Choroid plexus epithelial cell (primary cell): Measurements from ENCODE around the gene PRR20A.
"Not testable (repeated sequence)": the region's sequence is repeated elsewhere in the genome, so short reads cannot be mapped to it uniquely, and the experiment has no call there.

ENCODE experiments used
- DNase-seq: peaks from one replicate; pipeline ENCODE4 v3.0.0-alpha.2; 2010; ENCODE audit warnings: low read depth
- H3K4me3 ChIP-seq: 2 replicates; pipeline ENCODE4 v1.5.1; 2011; ENCODE audit warnings: low read depth, mild to moderate bottlenecking, control low read depth, low read length, moderate library complexity
- TF ChIP-seq, protein P1 (sequence below): conservative IDR thresholded peaks from 2 replicates; pipeline ENCODE4 v1.5.1; 2011; ENCODE audit warnings: low read depth, mild to moderate bottlenecking, control low read depth, inconsistent platforms, low read length, moderate library complexity

The PRR20A gene

GRCh38 chr13:57140235-57140968 lies at the start of gene PRR20A:
TSS of gene PRR20A (plus strand) at chr13:57140918. CDS start at chr13:57141305, 387 bp downstream.
- not testable (repeated sequence) for H3K4me3 ChIP-seq, DNase-seq

DNA sequence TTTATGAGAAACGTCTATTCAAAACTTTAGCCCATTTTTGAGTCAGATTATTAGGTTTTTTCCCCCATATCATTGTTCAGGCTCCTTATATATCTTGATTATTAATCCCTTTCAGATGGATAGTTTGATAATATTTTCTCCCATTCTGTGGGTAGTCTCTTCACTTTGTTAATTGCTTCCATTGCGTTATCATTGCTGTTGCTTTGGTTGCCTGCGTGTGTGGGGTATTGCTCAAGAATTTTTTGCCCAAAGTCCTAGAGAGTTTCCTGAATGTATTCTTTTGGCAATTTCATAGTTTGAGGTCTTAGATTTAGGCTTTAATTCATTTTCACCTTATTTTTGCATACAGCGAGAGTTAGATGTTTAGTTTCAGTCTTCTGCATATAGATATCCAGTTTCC lies 25.8 kb upstream of the PRR20A start:
- TF ChIP-seq, protein P1, sequence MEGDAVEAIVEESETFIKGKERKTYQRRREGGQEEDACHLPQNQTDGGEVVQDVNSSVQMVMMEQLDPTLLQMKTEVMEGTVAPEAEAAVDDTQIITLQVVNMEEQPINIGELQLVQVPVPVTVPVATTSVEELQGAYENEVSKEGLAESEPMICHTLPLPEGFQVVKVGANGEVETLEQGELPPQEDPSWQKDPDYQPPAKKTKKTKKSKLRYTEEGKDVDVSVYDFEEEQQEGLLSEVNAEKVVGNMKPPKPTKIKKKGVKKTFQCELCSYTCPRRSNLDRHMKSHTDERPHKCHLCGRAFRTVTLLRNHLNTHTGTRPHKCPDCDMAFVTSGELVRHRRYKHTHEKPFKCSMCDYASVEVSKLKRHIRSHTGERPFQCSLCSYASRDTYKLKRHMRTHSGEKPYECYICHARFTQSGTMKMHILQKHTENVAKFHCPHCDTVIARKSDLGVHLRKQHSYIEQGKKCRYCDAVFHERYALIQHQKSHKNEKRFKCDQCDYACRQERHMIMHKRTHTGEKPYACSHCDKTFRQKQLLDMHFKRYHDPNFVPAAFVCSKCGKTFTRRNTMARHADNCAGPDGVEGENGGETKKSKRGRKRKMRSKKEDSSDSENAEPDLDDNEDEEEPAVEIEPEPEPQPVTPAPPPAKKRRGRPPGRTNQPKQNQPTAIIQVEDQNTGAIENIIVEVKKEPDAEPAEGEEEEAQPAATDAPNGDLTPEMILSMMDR = no peak
- no peak for DNase-seq
- no peak overlapping the region for H3K4me3 ChIP-seq

DNA sequence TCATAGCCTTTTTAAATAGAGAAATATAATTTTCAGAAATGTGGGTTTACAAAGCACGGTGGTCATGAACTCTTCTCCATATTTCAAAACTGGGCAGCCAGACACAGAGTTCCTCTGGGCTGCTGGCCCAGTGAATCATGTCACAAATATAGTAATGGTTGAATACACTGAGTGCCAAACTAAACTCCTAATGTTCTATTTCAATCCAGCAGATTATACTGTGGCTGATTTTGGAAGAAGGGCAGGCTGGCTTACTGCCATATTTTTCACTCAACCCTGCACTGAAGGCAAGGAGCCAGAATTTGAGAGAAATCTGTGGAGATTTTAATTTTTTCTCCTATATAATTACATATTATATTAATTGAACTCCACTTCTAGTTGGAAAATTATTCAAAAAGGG lies 17.0 kb upstream of the PRR20A start:
- DNase-seq = peak; percentile 1
- H3K4me3 ChIP-seq = no peak overlapping the region
- TF ChIP-seq, protein P1 = no peak

DNA sequence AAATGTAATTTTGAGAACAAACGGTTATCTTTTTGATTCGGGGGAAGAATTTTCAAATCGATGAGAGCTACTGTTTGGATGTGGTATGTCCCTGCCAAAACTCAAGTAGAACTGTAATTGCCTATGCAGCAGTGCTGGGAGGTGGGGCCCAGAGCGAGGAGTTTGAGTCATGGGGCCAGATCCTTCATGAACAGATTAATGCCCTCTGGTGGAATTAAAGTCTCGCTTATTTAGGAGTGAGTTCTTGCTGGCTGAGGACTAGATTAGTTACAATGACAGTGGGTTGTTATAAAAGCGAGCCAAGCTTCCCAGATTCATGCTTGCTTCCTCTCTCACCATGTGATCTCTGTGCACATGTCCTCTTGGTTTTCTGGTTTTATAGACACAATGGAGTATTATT lies 11.8 kb upstream of the PRR20A start:
- TF ChIP-seq, protein P1 = no peak
- no peak overlapping the region for H3K4me3 ChIP-seq
- DNase-seq = no peak

GRCh38 chr13:57136093-57136492 lies 4.6 kb upstream of the PRR20A start:
- DNase-seq = no peak
- no peak overlapping the region for H3K4me3 ChIP-seq
- TF ChIP-seq, protein P1 = no peak

- TF ChIP-seq, protein P1 = no peak
- no peak for DNase-seq
- no peak overlapping the region for H3K4me3 ChIP-seq
Measured at GRCh38 chr13:57137585-57137984, 3.1 kb upstream of the PRR20A start.

DNA sequence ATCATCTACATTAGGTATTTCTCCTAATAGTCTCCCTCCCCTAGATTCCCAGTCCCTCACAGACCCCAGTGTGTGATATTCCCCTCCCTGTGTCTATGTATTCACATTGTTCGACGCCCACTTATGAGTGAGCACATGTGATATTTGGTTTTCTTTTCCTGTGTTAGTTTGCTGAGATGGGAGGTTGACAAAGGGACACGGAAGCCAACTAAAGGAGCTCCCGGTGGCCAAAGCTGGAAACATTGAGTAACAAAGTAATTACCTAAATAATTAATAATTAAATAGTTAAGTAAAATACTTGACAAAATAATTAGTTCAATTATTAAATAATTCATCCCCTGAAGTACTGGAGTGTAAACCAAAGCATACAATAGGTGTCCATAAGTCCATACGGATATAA lies 1.7 kb upstream of the PRR20A start:
- no peak for DNase-seq
- TF ChIP-seq, protein P1 = no peak
- no peak overlapping the region for H3K4me3 ChIP-seq

DNA sequence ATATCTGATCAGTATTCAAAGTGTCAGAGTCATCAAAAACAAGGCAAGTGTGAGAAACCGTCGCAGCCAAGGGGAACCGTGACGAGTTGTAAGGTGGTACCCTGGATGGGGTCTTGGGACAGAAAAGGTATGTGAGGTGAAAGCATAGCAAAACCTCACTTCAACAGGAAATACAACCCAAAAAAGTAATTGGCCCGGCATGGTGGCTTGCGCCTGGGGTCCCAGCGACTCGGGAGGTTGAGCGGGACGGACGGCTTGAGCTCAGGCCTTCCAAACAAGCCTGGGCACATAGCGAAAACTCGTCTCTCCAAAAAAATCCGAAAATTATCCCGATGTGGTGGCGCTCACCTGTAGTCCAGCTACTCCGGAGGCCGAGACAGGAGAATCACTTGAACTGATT lies 937 bp upstream of the PRR20A start:
- DNase-seq, H3K4me3 ChIP-seq: not testable (repeated sequence)

DNA sequence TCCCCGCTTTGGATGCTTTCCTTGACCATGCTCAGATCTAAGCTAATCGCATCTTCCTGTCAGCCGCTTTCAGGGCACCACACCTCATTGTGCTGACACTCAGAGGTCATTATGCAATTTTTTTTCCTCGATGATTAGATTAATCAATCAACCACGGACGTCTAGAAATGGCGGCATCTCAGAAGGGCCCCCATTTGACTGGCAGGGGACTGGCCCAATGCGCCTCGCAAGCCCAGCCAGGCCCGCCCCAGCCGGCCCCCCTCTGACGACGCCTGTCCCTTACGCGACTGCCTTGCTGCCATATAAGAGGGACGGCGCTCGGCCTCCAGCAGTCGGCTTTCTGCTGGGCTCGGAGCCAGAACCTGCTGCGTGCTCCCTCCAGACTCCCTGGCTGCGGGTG lies 6.5 kb downstream of the PRR20A start, which contains the start of gene PRR20B:
Gene PRR20B (plus strand): TSS at position 301 of the 400 bp plus-strand sequence. CDS start 387 bp downstream, outside the sequence.
- not testable (repeated sequence) for DNase-seq, H3K4me3 ChIP-seq

DNA sequence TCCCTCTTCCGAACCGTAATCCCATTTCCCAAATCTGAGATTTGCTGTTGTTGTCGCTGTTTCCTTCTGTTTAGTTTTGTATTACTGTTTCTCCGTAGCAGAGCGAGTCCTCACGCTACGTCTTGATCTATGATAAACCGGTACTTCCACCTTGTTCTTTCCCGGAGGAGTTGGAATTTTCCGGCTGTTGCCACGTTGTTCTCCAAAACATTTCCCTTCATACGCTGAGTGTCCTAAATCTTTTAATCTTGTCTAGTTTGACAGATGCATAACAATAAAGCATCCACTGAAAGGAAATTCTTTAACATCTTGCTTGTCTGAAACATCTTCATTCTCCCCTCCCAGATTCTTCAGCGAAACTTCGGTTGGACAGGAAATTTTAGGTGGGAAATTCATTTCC lies 7.4 kb downstream of the PRR20A start:
- DNase-seq, H3K4me3 ChIP-seq: not testable (repeated sequence)

- DNase-seq, H3K4me3 ChIP-seq: not testable (repeated sequence)
Measured at GRCh38 chr13:57153761-57154160, 13.0 kb downstream of the PRR20A start, which contains the start of gene PRR20C. TSS of gene PRR20C (plus strand) at chr13:57154061. CDS start at chr13:57154448, 387 bp downstream.

GRCh38 chr13:57160332-57160731 lies 19.6 kb downstream of the PRR20A start, which contains the start of gene PRR20D:
TSS of gene PRR20D (plus strand) at chr13:57160632. CDS start at chr13:57161019, 387 bp downstream.
- not testable (repeated sequence) for DNase-seq, H3K4me3 ChIP-seq
